PC-3 (cell line): Measurements from ENCODE around the gene CNIH2.

Experiments
- EZH2 ChIP-seq: fragments of 300-600 bp; sonication (generic); IDR thresholded peaks from one replicate; pipeline ENCODE4 v1.6.1; 2017; ENCODE audit warnings: antibody characterized with exemption, mild to moderate bottlenecking, low read length; ENCODE audit not compliant: unreplicated experiment
- TF ChIP-seq, protein P1 (sequence below): fragments of 300-600 bp; sonication (generic); conservative IDR thresholded peaks from 2 replicates; pipeline ENCODE4 v1.5.1; 2017; ENCODE audit warnings: antibody characterized with exemption, low read depth, mild to moderate bottlenecking, low read length

- TF ChIP-seq EZH2 = no peak
- TF ChIP-seq, protein P1, sequence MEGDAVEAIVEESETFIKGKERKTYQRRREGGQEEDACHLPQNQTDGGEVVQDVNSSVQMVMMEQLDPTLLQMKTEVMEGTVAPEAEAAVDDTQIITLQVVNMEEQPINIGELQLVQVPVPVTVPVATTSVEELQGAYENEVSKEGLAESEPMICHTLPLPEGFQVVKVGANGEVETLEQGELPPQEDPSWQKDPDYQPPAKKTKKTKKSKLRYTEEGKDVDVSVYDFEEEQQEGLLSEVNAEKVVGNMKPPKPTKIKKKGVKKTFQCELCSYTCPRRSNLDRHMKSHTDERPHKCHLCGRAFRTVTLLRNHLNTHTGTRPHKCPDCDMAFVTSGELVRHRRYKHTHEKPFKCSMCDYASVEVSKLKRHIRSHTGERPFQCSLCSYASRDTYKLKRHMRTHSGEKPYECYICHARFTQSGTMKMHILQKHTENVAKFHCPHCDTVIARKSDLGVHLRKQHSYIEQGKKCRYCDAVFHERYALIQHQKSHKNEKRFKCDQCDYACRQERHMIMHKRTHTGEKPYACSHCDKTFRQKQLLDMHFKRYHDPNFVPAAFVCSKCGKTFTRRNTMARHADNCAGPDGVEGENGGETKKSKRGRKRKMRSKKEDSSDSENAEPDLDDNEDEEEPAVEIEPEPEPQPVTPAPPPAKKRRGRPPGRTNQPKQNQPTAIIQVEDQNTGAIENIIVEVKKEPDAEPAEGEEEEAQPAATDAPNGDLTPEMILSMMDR = no peak
These were observed 6.6 kb downstream of the CNIH2 start for GRCh38 chr11:66284526-66285078.
